Trophoblast cell (in vitro differentiated cells and primary cell): Measurements from ENCODE around the gene OR5K3. TPM values are rescaled to one million over a fixed set of nuclear protein-coding genes. Genes with fewer than 3 reads are reported as not detected.

Experiments used
- DNase-seq, 2 donors: peaks; one replicate each; pipeline ENCODE4 v3.0.0-alpha.2; 2016
- H2AFZ ChIP-seq: 2 replicates; pipeline ENCODE4 v1.6.1; 2013; ENCODE audit warnings: low read length, moderate library complexity, mild to moderate bottlenecking; ENCODE audit not compliant: insufficient read depth, poor library complexity
- H2AK5ac ChIP-seq: 2 replicates; pipeline ENCODE4 v1.6.1; 2013; ENCODE audit warnings: mild to moderate bottlenecking, low read length
- H2BK120ac ChIP-seq: 2 replicates; pipeline ENCODE4 v1.6.1; 2013; ENCODE audit warnings: low read length, mild to moderate bottlenecking, moderate library complexity; ENCODE audit not compliant: insufficient read depth, poor library complexity
- H2BK12ac ChIP-seq: 2 replicates; pipeline ENCODE4 v1.6.1; 2013; ENCODE audit warnings: mild to moderate bottlenecking, low read length, moderate library complexity
- H2BK5ac ChIP-seq: 2 replicates; pipeline ENCODE4 v1.6.1; 2013; ENCODE audit warnings: low read length, low read depth, moderate library complexity, mild to moderate bottlenecking; ENCODE audit not compliant: poor library complexity
- H3K14ac ChIP-seq: 2 replicates; pipeline ENCODE4 v1.6.1; 2013; ENCODE audit warnings: mild to moderate bottlenecking, low read length
- H3K18ac ChIP-seq: 2 replicates; pipeline ENCODE4 v1.6.1; 2013; ENCODE audit warnings: mild to moderate bottlenecking, low read length
- H3K23ac ChIP-seq: 2 replicates; pipeline ENCODE4 v1.6.1; 2013; ENCODE audit warnings: low read length
- H3K27ac ChIP-seq: 2 replicates; pipeline ENCODE4 v1.5.1; 2013; ENCODE audit warnings: low read depth, mild to moderate bottlenecking, inconsistent platforms, low read length, moderate library complexity
- H3K27me3 ChIP-seq: 2 replicates; pipeline ENCODE4 v1.6.1; 2013; ENCODE audit warnings: inconsistent platforms, mild to moderate bottlenecking, low read length, moderate library complexity; ENCODE audit not compliant: insufficient read depth
- H3K36me3 ChIP-seq, 2 experiments: 1 replicate in 1 of 2; 2 replicates in 1 of 2; pipeline ENCODE4 v1.6.1; 2013; ENCODE audit warnings: low read length in 2 of 2, mild to moderate bottlenecking in 2 of 2, moderate library complexity in 1 of 2; ENCODE audit not compliant: insufficient read depth in 2 of 2, control insufficient read depth in 1 of 2
- H3K4ac ChIP-seq: 2 replicates; pipeline ENCODE4 v1.6.1; 2013; ENCODE audit warnings: low read depth, mild to moderate bottlenecking, low read length, moderate library complexity
- H3K4me1 ChIP-seq, 2 experiments: 1 replicate in 1 of 2; 2 replicates in 1 of 2; pipeline ENCODE4 v1.6.1; 2013; ENCODE audit warnings: low read length in 2 of 2, mild to moderate bottlenecking in 2 of 2, moderate library complexity in 1 of 2; ENCODE audit not compliant: insufficient read depth in 2 of 2, control insufficient read depth in 1 of 2
- H3K4me2 ChIP-seq: 2 replicates; pipeline ENCODE4 v1.6.1; 2013; ENCODE audit warnings: inconsistent platforms, mild to moderate bottlenecking, low read length, moderate library complexity
- H3K4me3 ChIP-seq: 2 replicates; pipeline ENCODE4 v1.5.1; 2013; ENCODE audit warnings: mild to moderate bottlenecking, low read depth, low read length, inconsistent platforms
- H3K79me1 ChIP-seq: one replicate; pipeline ENCODE4 v1.6.1; 2013; ENCODE audit warnings: low read length
- H3K79me2 ChIP-seq: 2 replicates; pipeline ENCODE4 v1.6.1; 2013; ENCODE audit warnings: low read length, mild to moderate bottlenecking; ENCODE audit not compliant: control insufficient read depth, insufficient read depth, poor library complexity
- H3K9ac ChIP-seq: 2 replicates; pipeline ENCODE4 v1.6.1; 2013; ENCODE audit warnings: mild to moderate bottlenecking, low read length
- H3K9me3 ChIP-seq: 2 replicates; pipeline ENCODE4 v1.6.1; 2013; ENCODE audit warnings: low read depth, mild to moderate bottlenecking, control low read depth, inconsistent platforms, low read length; ENCODE audit not compliant: insufficient read depth
- H4K12ac ChIP-seq: 2 replicates; pipeline ENCODE4 v1.6.1; 2013; ENCODE audit warnings: low read depth, mild to moderate bottlenecking, low read length, moderate library complexity
- H4K8ac ChIP-seq: 2 replicates; pipeline ENCODE4 v1.6.1; 2013; ENCODE audit warnings: low read depth, mild to moderate bottlenecking, low read length, moderate library complexity
- H4K91ac ChIP-seq: one replicate; pipeline ENCODE4 v1.6.1; 2013; ENCODE audit warnings: low read depth, mild to moderate bottlenecking, low read length, moderate library complexity
- WGBS: extraction: QIAGEN DNeasy Blood & Tissue Kit; methylation state at CpG from one replicate; pipeline ENCODE4 v1.1.7; 2013; ENCODE audit warnings: missing lambda C conversion rate; ENCODE audit not compliant: insufficient read length, insufficient coverage; ENCODE audit errors: extremely low coverage; 5-methylcytosine and 5-hydroxymethylcytosine counted together
- polyA plus RNA-seq: library from polyadenylated mRNA; stranded (reverse); fragments of 200-250 nt; gene quantifications from 2 replicates; pipeline ENCODE4 v1.2.3, GENCODE V29; 2013

Gene OR5K3, protein sequence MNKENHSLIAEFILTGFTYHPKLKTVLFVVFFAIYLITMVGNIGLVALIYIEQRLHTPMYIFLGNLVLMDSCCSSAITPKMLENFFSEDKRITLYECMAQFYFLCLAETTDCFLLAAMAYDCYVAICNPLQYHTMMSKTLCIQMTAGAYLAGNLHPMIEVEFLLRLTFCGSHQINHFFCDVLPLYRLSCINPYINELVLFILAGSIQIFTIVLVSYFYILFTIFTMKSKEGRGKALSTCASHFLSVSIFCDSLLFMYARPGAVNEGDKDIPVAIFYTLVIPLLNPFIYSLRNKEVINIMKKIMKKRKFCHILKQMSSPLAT
- not detected in 2 replicates for polyA plus RNA-seq

DNA sequence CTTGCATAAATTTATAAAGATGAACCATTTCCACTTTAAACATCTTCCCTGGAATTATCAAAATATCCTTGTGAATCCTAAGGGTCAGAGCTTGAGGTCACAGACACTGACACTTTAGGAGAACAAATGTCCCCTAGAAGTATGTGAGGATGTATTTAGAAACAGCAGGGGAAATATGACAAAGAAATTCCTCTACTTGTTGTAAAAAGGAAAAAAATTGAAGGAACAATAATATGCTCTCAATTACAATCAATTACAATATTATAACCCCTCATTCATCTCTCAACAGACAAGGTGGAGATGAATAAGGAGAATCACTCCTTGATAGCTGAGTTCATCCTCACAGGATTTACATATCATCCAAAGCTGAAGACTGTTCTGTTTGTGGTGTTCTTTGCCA lies at the start of gene OR5K3:
Gene OR5K3, plus strand, starts transcription at position 301 of the 400 bp plus-strand sequence. Its CDS starts 0 bp downstream, at position 301.
- Histone ChIP-seq H3K9me3 (no peaks in the 10 kb centered on the region), H2AFZ (no peak within 1 kb of the TSS), H3K4ac (no peak within 1 kb of the TSS), H4K8ac (no peak within 1 kb of the TSS), H3K4me2 (no peak within 1 kb of the TSS), H3K4me3 (no peak within 1 kb of the TSS), H4K91ac (no peak within 1 kb of the TSS), H3K27me3 (no peaks in the 10 kb centered on the region), H3K79me1 (no peaks in the 10 kb centered on the region), H3K27ac (no peak within 1 kb of the TSS), H3K18ac (no peak within 1 kb of the TSS), H4K12ac (no peak within 1 kb of the TSS), H2AK5ac (no peak within 1 kb of the TSS), H3K4me1 (no peaks in the 10 kb centered on the region), H2BK120ac (no peak within 1 kb of the TSS), H2BK5ac (no peak within 1 kb of the TSS), H3K79me2 (no peaks in the 10 kb centered on the region), H3K9ac (no peak within 1 kb of the TSS), H3K36me3 (no peaks in the 10 kb centered on the region), H2BK12ac (no peak within 1 kb of the TSS), H3K23ac (no peak within 1 kb of the TSS), H3K14ac (no peak within 1 kb of the TSS)
- DNase-seq, result no peak

GRCh38 chr3:98341758-98342157 lies 48.7 kb upstream of the OR5K3 start:
- no peak overlapping the region for H2BK5ac ChIP-seq
- no peak overlapping the region for H2AFZ ChIP-seq
- H3K79me1 ChIP-seq, result no peaks in the 10 kb centered on the region
- H3K4ac ChIP-seq, result no peak overlapping the region
- no peak overlapping the region for H3K18ac ChIP-seq
- H2BK120ac ChIP-seq, result no peak overlapping the region
- H2BK12ac ChIP-seq, result no peak overlapping the region
- no peak overlapping the region for H3K27ac ChIP-seq
- no peak overlapping the region for H4K8ac ChIP-seq
- no peak for DNase-seq
- H3K4me1 ChIP-seq, result no peaks in the 10 kb centered on the region
- H3K79me2 ChIP-seq, result no peaks in the 10 kb centered on the region
- H3K23ac ChIP-seq, result no peak overlapping the region
- no peaks in the 10 kb centered on the region for H3K9me3 ChIP-seq
- no peak overlapping the region for H4K12ac ChIP-seq
- no peak overlapping the region for H3K4me3 ChIP-seq
- no peak overlapping the region for H4K91ac ChIP-seq
- no peak overlapping the region for H3K14ac ChIP-seq
- H3K4me2 ChIP-seq, result no peak overlapping the region
- no peak overlapping the region for H3K9ac ChIP-seq
- H3K27me3 ChIP-seq, result no peaks in the 10 kb centered on the region
- H3K36me3 ChIP-seq, result no peaks in the 10 kb centered on the region
- H2AK5ac ChIP-seq, result no peak overlapping the region
- no CpG with 5 or more reads among the region's 6 CpGs for WGBS

DNA sequence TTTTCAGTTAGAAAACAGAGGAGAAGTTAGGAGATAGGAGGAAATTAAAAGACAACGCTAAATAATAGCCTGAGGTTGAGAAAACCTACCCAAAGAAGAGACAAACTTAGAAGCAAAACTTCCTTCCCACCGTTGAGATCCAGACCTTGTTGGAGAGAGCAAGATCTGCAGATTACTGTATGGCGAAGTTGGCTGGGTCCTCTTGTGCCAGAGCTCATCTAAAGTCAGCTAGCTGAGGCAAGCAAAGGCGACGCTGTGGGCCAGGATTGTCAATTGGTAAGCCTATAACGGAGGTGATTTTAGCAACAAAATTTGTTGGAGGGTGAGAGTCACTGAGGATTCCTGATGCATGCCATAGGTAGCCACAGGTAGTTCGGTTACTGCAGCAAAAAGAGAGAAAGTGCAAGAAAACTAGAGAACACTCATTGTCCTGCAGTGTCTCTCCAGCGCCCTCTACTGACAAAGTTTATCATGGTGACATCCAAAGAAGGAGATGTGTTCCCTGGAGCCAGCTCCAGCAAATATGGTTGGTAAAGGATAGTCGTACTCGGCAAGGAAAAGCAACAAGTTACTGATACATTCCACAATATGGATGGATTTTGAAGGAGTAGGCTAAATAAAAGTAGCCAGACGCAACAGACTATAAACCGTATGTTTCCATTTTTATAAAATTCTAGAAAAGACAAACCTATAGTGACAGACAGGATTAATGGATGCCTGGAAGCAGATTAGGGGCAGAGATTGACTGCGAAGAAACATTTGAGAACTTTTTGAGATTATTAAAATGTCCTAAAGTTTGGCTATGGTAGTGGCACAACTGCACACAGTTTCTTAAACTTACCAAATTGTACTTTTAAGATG lies 46.6 kb upstream of the OR5K3 start:
- peak; percentile 47 to 91 for DNase-seq
- no peak overlapping the region for H2AK5ac ChIP-seq
- H3K36me3 ChIP-seq, result no peaks in the 10 kb centered on the region
- no peak overlapping the region for H2BK12ac ChIP-seq
- no peak overlapping the region for H3K23ac ChIP-seq
- H3K18ac ChIP-seq, result no peak overlapping the region
- H3K9me3 ChIP-seq, result no peaks in the 10 kb centered on the region
- no peaks in the 10 kb centered on the region for H3K4me1 ChIP-seq
- no peak overlapping the region for H3K14ac ChIP-seq
- no peak overlapping the region for H3K4me3 ChIP-seq
- H4K91ac ChIP-seq, result no peak overlapping the region
- H3K9ac ChIP-seq, result no peak overlapping the region
- H3K4me2 ChIP-seq, result no peak overlapping the region
- H4K8ac ChIP-seq, result no peak overlapping the region
- H3K4ac ChIP-seq, result no peak overlapping the region
- no peak overlapping the region for H2BK120ac ChIP-seq
- H3K27me3 ChIP-seq, result no peaks in the 10 kb centered on the region
- H3K79me1 ChIP-seq, result no peaks in the 10 kb centered on the region
- no peak overlapping the region for H3K27ac ChIP-seq
- H4K12ac ChIP-seq, result no peak overlapping the region
- H2BK5ac ChIP-seq, result no peak overlapping the region
- WGBS, result no CpG with 5 or more reads among the region's 13 CpGs
- no peaks in the 10 kb centered on the region for H3K79me2 ChIP-seq
- H2AFZ ChIP-seq, result no peak overlapping the region

- Histone ChIP-seq H3K4ac (no peak overlapping the region), H2AK5ac (no peak overlapping the region), H4K91ac (no peak overlapping the region), H3K4me3 (no peak overlapping the region), H2BK120ac (no peak overlapping the region), H4K12ac (no peak overlapping the region), H3K9ac (no peak overlapping the region), H3K27me3 (no peaks in the 10 kb centered on the region), H3K9me3 (no peaks in the 10 kb centered on the region), H3K4me1 (no peaks in the 10 kb centered on the region), H2BK12ac (no peak overlapping the region), H3K18ac (no peak overlapping the region), H2BK5ac (no peak overlapping the region), H3K23ac (no peak overlapping the region), H3K36me3 (no peaks in the 10 kb centered on the region), H3K14ac (no peak overlapping the region), H3K79me1 (no peaks in the 10 kb centered on the region), H2AFZ (no peak overlapping the region), H3K27ac (no peak overlapping the region), H4K8ac (no peak overlapping the region), H3K79me2 (no peaks in the 10 kb centered on the region), H3K4me2 (no peak overlapping the region)
- no peak for DNase-seq
- no CpG with 5 or more reads among the region's 3 CpGs for WGBS
These were observed 40.4 kb upstream of the OR5K3 start for GRCh38 chr3:98350082-98350481.
